Epidermal melanocyte (primary cell): ENCODE measurements around the gene TPPP.
"Not testable (repeated sequence)": the region's sequence is repeated elsewhere in the genome, so short reads cannot be mapped to it uniquely, and the experiment has no call there.

Experiments
- DNase-seq: peaks from one replicate; pipeline ENCODE4 v3.0.0; 2011; ENCODE audit warnings: low spot score; ENCODE audit not compliant: insufficient read length

Gene TPPP

DNA sequence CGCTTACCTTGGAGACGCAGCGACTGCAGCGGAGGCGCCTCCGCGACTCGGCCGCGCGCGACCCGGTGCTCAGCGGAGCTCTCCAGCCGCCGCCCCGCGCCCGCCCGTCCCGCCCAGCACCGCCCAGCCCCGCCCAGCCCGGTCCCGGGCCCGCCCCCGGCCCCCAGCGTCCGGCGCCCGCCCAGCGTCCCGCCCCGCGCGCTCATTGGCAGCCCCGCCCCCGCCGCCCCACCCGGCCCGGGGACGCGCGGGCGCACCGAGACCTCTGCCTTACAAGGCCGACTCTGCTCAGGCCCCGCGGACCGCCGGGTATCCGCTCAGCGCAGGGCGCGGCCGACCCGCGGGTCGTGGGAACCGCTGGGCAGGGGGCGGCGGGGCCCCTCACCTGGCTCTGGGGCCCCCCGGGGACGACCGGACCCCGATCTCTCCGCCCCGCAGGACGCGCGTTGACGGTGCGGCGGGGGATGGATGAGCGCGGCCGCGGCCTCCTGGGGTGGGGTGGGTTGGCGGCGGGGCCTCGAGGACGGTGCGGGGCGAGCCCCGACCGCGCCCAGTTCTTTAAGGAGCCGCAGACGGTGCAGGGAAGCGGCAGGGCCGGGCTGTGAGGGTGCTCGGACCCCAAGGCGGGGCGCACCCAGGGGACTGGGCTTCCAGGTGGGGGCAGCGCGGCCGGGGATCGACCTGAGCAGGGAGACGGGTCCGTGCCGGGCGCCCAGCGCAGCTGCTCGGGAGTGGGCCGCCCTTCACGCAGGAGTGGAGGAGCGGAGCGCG is at the start of gene TPPP:
Gene TPPP, minus strand, starts transcription at position 82 of the 771 bp plus-strand sequence. CDS start 15,292 bp downstream, outside the sequence.
- DNase-seq: peak; percentile 57

DNA sequence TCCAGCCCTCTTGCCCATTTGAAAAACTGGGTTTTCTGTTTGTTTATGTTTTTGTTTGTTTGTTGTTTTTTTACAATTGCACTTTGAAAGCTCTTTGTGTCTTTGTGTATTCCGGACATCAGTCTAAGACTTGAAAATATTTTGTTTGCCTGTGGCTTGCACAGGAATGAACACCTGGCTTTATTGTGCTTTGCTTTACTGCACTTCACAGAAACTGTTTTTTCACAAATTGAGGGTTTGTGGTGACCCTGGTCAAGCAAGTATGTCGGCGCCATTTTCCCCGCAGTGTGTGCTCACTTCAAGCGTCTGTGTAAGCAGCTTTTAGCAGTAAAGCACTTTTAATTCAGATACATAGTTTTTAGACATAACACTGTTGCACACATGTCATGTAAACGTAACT is 49.1 kb upstream of the TPPP start:
- not testable (repeated sequence) for DNase-seq

DNA sequence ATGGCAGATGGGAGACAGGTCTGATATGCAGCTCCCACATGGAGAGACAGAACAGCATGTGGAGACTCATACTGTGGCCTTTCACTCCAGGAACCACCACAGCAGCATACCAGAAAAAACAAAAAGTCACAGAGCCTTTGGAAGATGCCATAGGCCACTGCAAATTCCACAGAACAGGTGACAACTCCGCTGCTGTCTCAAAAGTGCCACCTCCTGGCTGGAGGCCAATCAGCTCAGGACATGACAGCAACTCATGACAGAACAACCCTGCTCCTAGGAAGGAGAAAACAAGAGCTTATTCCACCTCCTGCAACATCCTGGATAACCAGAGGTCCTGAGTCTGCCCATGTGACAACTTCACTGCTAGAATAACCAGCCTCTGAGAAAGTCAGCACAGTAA is 41.0 kb upstream of the TPPP start:
- DNase-seq: not testable (repeated sequence)

DNA sequence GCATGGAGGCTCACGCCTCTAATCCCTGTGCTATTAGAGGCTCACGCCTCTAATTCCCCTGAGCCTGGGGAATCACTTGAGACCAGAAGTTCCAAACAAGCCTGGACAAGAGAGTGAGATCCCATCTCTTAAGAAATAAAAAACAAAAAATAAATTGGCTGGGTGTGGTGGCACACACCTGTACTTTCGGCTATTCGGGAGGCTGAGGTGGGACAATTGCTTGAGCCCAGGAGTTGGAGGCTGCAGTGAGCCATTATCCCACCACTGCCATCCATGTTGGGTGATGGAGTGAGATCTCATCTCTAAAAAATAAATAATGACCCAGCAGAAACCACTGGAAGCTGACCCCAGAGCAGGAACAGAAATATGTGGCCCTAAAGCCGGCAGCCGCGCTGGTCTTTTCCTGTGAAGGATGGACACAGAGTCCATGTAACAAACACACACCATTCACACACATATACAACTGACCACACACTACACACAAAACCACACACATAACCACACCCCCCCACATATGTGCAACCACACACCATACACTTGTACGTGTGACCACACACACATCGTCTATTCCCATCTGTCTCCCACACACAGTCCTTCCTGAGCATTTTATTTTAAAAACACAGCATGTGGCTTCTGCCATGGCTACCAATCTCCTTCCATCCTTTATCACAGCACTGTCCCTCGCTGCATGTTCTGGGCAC is 39.8 kb upstream of the TPPP start:
- DNase-seq: not testable (repeated sequence)

DNA sequence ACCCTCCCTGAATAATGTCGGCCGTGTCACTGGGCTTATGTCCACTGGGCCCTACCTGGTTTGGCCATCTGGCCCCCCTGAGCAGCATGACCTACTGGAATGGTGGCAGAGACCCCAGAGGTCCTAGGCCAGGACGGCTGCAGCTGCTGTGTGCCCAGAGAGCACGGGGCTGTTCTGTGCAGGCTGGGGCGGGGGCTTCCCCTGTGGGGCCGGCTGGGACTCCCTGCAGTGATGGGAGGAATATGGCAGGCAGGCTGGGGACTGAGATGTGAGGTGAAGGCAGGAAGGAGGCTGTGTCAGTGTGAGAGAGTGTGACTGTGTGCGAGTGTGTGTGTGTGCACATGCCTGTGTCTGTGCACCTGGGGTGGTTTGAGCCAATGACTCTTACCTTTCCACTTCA is 36.1 kb upstream of the TPPP start:
- not testable (repeated sequence) for DNase-seq

DNA sequence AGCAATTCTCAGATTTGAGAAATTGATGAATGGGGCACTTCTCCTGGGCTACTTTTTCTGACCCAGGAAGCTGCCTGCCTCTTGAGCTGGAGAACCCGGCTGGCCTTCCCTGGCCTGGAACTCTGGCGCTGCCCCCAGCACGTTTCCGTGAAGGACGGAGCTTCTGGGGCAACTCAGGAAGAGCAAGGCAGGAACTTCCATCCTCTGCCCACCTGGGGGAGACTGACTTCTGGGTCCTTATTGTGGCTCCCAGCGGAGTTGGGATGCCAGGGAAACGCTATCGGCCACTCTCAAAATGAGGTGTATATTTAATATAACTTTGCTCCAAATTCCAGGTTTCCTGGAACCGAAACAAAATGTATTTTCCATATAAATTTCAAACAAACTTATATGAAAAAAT is 33.9 kb upstream of the TPPP start:
- not testable (repeated sequence) for DNase-seq

DNA sequence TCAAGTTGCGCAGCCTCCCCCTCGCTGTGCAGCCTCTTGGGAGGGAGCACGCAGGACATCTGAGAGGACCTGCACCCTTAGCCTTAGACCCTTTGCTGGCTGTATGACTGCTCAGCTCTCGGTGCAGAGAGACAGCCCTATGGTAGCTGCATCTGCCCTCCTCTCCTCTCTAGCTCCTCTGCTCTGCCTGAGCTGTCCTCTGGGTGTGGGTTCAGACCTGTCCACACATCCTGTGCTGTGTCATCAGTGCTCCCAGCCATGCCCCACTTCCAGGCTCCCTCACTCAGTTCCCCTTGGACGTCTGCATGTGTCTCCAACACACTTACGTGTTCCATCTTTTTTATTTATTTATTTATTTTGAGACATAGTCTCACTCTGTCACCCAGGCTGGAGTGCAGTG is 30.7 kb upstream of the TPPP start:
- not testable (repeated sequence) for DNase-seq

DNA sequence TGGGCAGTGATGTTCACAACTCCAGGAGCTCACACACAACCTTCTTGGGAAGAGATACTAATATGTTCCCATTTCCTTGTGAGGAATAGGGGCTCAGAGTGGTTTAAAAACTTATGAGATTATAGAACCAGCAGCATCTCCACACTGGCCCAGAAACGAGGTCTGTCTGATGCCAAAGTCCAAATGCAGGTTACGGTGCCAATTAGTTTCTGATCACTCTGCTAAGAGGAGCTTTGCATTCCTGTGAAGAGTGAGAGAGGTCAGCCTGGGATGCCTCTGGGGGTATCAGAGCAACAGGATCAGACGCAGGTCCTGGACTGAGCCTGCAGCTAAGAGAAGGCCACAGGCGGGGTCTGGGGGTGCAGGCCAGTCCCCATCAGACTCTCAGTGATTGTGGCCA is 30.2 kb upstream of the TPPP start:
- DNase-seq: not testable (repeated sequence)

DNA sequence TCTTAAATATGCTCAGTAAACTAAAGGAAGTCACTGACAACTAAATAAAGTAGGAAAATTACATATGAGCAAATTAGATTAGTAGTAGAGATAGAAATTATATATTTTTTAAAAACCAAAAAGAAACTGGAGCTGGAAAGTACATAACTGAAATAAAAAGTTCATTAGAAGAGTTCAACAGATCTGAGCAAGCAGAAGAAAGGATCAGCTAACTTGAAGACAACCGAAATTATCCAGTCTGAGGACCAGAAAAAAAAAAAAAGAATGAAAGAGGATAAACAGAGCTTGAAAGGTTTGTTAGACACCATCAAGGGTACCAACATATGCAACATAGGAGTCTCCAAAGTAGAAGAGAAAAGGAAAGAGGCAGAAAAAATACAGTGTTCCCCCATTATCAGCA is 26.2 kb upstream of the TPPP start:
- not testable (repeated sequence) for DNase-seq

DNA sequence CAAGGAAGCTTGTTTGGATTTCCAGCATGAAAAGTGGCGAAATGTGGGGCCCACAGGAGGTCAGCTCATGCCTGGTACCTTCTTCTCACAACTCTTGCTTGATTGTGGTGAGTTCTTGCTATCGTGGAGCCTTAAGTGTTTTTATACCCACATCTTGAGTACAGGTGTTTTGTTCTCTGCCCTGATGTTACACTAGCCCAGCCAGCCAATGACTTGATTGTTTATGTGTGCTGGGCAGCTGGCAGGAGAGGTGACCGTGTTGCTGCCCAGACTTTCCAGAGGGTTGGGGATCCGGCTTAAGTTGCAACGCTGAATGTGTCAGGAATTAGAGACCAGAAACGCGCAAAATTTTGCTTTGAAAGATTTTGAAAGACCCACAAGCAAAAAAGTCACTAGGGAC is 24.0 kb upstream of the TPPP start:
- DNase-seq: no peak

DNA sequence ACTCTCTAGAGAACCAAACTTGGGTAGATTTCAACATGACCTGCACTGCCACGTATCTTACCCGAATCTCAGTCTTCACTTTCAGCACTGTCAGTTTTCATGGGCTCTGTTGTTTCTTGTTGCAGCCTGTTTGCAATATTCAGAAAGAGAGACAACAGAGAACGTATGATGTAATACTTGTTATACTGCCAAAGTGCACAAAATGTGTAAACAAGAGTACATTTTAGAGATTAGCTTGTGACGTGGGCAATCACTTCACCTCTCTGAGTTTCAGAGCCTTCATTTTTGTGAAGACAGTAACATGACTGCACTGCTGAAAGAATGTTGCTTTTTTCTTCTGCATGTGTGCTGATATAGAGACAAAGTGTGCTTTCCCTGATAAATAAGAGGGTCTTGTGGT is 23.6 kb upstream of the TPPP start:
- DNase-seq: not testable (repeated sequence)

DNA sequence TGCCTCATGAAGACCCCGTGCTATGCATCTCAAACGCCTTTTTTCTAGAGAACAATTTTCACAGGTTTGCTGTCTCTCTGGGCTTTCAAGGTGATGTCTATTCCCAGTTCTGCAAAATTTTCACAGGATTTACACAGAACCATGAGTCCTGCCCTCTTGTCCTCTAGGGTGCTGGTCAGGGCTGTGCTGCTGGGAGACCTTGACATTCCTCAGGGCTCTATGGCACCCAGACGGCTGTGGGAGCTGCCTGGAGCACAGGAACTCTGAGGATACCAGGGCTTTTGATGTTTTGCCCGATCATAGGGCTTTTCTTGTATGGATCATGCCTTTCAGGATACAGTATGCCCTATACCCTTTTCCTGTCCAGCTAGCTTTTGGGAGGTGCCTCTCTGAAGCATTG is 22.5 kb upstream of the TPPP start:
- DNase-seq: not testable (repeated sequence)

DNA sequence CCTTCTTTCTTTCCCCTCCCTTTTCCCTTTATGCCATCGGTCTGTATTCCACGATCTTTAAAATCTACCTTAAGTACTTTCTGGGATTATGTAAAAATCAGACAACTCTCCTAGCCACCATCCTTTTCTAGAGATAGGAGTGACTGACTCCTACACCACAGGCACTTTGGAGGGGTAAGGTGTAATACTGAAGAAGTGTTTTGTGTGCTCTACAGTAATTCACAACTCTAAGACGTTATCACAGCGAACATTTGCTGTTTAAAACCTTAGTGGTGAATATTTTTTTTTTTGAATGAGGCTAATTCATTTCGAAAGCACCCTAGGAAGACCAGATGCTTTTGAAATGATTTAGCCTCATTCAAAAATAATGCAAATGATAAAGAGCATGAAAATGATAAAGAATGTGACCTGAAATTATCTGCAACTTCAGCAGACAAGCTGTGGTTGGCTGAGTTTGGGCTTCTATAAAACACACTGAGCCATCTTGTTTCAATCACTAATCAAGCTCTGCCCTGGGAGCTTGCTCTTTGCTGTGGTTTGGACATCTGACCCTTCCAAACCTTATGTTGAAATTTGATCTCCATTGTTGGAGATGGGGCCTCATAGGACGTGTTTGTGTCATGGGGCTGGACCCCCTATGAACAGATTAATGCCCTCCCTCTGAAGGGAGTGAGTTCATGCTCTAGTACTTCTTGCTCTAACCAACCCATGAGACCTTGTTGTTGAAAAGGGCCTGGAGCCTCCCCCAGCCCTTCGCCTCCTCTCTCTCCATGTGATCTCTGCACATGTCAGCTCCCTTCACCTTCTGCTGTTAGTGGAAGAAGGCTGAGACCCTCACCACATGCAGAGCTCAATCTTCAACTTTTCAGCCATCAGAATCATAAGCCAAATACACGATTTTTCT is 21.3 kb upstream of the TPPP start:
- DNase-seq: not testable (repeated sequence)

DNA sequence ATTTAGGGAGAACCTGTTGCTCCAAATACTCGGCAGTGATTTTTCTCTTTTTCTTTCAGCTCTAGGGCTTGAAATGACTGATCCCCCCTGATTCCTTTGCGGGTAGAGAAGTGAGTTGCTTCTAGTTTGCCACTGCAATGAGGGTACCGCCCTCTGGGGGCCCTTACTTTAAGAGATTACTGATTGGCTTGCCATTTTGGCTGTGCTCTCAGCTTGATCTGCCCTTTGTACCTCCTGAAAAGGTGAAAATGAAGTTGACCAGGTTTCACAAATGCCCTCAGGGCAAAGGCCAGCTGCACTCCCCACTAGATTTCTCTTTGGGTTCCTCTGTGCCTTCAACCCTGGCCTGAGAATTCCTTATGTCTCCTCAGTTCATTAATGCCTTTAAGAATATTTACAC is 20.5 kb upstream of the TPPP start:
- DNase-seq: not testable (repeated sequence)

DNA sequence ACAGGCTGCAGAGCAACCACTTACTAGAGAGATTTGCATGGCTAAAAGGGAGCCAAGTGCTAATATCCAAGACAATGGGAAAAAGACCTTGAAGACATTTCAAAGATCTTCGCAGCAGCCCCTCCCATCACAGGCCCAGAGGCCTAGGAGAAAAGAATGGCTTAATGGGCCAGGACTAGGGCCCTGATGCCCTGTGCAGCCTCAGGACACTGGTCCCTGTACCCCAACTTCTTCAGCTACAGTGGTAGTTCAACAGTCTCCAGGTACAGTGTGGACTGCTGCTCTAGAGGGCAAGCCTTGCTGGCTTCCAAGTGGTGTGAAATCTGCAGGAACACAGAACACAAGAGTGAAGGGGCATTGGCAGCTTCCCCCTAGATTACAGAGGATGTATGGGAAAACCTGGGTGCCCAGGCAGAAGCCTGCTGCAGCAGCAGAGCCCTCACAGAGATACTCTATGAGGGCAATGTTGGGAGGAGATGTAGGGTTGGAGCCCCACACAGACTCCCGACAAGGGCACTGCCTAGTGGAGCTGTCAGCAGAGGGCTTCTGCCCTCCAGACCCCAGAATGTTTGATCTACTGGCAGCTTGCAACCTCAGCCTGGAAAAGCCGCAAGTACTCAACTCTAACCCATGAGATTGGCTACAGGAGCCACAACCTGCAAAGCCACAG is 15.8 kb upstream of the TPPP start:
- DNase-seq: not testable (repeated sequence)

DNA sequence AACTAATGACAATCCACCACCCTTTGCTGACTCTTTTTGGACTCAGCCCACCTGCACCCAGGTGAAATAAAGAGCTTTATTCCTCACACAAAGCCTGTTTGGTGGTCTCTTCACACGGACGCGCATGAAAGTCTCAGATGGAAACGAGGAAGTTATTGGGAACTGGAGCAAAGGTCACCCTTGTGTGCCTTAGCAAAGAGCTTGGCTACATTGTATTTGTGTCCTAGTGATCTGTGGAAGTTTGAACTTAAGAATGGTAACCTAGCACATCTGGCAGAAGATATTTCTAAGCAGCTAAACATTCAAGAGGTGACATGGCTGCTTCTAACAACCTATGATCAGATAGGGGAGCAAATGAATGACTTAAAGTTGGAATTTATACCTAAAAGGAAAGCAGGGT is 15.2 kb upstream of the TPPP start:
- not testable (repeated sequence) for DNase-seq

DNA sequence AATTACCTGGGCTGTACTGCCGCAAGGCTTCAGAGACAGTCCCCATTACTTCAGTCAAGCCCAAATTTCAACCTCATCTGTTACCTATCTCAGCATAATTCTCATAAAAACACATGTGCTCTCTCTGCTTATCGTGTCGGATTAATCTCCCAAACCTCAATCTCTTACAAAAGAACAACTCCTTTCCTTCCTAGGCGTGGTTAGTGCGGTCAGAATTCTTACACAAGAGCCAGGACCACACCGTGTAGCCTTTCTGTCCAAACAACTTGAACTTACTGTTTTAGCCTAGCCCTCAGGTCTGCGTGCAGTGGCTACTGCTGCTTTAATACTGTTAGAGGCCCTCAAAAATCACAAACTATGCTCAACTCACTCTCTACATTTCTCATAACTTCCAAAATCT is 13.0 kb upstream of the TPPP start:
- not testable (repeated sequence) for DNase-seq

DNA sequence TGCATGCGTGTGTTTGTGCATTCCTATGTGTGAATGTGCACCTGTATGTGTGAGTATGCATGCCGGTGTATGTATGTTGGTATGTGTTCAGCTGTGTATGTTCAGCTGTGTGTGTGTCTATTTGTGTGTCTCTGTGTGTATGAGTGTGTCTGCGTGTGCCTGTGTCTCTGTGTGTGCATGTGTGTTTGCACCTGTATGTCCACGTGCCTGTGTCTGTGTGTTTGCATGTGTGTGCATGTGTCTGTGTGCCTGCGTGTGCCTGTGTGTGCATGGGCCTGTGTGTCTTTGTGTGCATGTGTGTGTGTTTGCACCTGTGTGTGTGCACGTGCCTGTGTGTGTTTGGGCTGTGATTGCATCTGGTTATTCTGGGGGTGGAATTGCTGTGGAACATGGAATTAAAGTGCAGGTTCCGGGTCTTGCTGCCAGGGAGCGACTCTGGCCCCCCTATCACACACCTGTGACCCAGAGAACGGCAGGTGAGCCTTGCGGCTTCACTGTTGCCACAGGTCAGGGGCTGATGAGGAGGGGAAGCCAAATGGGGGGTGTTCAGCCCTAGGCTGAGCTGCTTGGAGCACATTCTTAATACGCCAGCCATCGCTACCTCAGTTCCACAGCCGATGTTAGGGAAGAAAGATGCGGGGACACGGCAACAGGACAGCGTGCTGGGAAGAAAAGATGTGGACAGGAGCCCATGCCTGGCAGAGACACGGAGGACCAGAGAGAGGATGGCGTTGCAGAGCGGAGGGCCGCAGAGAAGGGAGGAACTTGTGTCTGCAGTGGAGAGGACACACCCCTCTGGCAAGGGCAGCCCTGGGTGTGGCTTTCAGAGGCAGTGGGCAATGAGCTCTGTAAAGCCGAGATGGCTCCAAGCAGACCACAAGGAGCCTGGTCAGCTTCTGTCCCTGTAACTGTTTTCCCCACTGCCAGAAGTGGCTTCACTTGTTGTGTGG is 3.9 kb upstream of the TPPP start:
- not testable (repeated sequence) for DNase-seq

DNA sequence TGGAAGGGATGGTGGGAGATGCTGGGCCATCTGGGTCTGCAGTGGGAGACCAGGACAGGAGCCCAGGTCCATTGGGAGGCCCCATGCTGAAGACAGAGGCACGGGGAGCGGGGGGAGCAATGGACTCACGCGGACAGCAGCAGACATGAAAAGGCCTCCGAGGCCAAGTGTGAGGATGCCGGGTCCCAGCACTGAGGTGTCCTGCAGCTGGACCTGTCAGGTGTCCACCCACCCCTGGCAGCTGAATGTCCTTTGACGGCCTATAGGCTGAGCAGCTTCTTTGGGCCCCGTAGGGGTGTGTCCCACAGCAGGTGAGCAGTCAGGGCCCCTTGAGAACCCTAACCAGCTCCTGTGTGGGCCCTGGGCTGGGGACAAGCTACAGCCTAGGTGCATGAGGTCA is 3.0 kb upstream of the TPPP start:
- not testable (repeated sequence) for DNase-seq

DNA sequence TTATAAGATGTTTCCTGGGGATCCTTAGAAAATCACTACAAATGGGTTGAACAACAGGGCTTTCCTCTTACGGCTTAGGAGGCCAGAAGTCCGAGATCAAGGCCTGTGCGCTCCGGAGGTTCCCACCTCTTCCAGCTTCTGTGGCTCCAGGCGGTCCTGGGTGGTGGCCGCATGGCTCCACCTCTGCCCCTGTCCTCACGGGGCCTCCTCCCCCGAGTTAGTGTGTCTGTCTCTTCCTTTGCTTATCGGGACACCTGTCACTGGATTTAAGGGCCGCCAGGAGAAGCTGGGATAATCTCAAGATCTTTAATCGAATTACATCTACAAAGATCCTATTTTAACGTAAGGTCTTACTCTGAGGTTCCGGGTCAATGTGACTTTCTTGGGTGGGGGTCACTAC is 2.3 kb upstream of the TPPP start:
- not testable (repeated sequence) for DNase-seq
